HEK293 (cell line): Measurements from ENCODE around the gene CSPG4.

ENCODE experiments used
- ZFP37 ChIP-seq: fragments of 450-650 bp; formaldehyde crosslinking; IDR thresholded peaks from 2 replicates; pipeline ENCODE4 v1.5.1; 2016; ENCODE audit warnings: missing biosample characterization, missing genetic modification characterization
- ZNF521 ChIP-seq: fragments of 450-650 bp; formaldehyde crosslinking; IDR thresholded peaks from 2 replicates; pipeline ENCODE4 v1.5.1; 2017; ENCODE audit warnings: missing biosample characterization, mild to moderate bottlenecking, missing genetic modification characterization
- TF ChIP-seq, protein P1 (sequence below): fragments of 450-650 bp; formaldehyde crosslinking; IDR thresholded peaks from 2 replicates; pipeline ENCODE4 v1.5.1; 2016; ENCODE audit warnings: missing biosample characterization, missing genetic modification characterization
- TF ChIP-seq, protein P2 (sequence below): fragments of 450-650 bp; formaldehyde crosslinking; IDR thresholded peaks from 2 replicates; pipeline ENCODE4 v1.5.1; 2016; ENCODE audit warnings: missing biosample characterization, missing genetic modification characterization
- TF ChIP-seq, protein P3 (sequence below): fragments of 450-650 bp; formaldehyde crosslinking; IDR thresholded peaks from 2 replicates; pipeline ENCODE4 v1.5.1; 2016; ENCODE audit warnings: missing biosample characterization, missing genetic modification characterization

DNA sequence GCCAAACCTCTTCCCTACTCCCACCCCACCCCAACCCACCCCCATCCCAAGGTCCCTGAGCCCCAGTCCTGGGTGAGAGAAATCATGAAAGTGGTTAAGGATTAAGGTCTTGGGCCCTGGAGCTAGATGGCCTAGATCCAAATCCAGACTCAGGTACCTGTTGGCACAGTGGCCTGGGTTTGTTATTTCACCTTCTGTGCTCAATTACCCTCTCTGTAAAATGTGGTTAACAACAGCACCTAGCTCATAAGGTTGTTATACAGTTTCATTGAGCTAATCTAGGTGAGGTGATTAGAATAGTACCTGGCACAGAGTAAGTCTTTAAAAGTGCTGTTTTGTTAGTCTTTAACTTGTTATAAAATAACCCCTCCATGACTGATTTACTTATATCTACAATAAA, 80.7 kb downstream of the CSPG4 start:
- TF ChIP-seq ZFP37 (tag by site-specific recombination) (no peak), ZNF521 (tag by site-specific recombination) (no peak)
- TF ChIP-seq, protein P1, sequence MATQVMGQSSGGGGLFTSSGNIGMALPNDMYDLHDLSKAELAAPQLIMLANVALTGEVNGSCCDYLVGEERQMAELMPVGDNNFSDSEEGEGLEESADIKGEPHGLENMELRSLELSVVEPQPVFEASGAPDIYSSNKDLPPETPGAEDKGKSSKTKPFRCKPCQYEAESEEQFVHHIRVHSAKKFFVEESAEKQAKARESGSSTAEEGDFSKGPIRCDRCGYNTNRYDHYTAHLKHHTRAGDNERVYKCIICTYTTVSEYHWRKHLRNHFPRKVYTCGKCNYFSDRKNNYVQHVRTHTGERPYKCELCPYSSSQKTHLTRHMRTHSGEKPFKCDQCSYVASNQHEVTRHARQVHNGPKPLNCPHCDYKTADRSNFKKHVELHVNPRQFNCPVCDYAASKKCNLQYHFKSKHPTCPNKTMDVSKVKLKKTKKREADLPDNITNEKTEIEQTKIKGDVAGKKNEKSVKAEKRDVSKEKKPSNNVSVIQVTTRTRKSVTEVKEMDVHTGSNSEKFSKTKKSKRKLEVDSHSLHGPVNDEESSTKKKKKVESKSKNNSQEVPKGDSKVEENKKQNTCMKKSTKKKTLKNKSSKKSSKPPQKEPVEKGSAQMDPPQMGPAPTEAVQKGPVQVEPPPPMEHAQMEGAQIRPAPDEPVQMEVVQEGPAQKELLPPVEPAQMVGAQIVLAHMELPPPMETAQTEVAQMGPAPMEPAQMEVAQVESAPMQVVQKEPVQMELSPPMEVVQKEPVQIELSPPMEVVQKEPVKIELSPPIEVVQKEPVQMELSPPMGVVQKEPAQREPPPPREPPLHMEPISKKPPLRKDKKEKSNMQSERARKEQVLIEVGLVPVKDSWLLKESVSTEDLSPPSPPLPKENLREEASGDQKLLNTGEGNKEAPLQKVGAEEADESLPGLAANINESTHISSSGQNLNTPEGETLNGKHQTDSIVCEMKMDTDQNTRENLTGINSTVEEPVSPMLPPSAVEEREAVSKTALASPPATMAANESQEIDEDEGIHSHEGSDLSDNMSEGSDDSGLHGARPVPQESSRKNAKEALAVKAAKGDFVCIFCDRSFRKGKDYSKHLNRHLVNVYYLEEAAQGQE: no peak
- TF ChIP-seq, protein P2, sequence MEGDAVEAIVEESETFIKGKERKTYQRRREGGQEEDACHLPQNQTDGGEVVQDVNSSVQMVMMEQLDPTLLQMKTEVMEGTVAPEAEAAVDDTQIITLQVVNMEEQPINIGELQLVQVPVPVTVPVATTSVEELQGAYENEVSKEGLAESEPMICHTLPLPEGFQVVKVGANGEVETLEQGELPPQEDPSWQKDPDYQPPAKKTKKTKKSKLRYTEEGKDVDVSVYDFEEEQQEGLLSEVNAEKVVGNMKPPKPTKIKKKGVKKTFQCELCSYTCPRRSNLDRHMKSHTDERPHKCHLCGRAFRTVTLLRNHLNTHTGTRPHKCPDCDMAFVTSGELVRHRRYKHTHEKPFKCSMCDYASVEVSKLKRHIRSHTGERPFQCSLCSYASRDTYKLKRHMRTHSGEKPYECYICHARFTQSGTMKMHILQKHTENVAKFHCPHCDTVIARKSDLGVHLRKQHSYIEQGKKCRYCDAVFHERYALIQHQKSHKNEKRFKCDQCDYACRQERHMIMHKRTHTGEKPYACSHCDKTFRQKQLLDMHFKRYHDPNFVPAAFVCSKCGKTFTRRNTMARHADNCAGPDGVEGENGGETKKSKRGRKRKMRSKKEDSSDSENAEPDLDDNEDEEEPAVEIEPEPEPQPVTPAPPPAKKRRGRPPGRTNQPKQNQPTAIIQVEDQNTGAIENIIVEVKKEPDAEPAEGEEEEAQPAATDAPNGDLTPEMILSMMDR: no peak
- TF ChIP-seq, protein P3, sequence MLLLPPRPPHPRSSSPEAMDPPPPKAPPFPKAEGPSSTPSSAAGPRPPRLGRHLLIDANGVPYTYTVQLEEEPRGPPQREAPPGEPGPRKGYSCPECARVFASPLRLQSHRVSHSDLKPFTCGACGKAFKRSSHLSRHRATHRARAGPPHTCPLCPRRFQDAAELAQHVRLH (tag by site-specific recombination): no peak
